ENCODE measurements around the gene SETBP1. TPM values are rescaled to one million over a fixed set of nuclear protein-coding genes. Genes with fewer than 3 reads are reported as not detected.

SETBP1 gene
- total RNA-seq, 1 experiment from 2014 or later, result 9.6 TPM

DNA sequence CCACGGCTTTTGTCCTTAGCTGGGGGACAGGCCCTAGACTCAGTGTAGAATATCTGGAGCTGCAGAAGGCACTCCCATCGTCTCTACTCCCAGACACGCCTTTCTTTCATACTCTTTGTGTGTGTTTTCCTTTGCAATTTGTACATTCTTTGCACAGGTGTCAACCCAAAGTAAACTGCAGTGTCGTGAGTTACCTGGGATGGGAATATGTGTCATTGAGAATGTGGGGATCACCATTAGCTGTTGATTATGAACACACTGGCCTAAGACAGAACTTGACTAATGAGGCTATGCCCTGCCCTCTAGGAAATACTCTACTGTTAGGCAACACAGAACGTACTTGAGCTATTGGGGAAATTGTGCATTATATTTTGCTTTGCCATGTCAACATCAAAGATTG lies 233.3 kb downstream of the SETBP1 start (continued):
- TF ChIP-seq HMGA2 (CRISPR knock-in tag; IDR thresholded peaks at IDR 0.05), result no peak
- no peak for TF ChIP-seq NFE2L1 (CRISPR knock-in tag; IDR thresholded peaks at IDR 0.05)
- TF ChIP-seq JUN (CRISPR knock-in tag; IDR thresholded peaks at IDR 0.05), result no peak
- TF ChIP-seq, protein P1, sequence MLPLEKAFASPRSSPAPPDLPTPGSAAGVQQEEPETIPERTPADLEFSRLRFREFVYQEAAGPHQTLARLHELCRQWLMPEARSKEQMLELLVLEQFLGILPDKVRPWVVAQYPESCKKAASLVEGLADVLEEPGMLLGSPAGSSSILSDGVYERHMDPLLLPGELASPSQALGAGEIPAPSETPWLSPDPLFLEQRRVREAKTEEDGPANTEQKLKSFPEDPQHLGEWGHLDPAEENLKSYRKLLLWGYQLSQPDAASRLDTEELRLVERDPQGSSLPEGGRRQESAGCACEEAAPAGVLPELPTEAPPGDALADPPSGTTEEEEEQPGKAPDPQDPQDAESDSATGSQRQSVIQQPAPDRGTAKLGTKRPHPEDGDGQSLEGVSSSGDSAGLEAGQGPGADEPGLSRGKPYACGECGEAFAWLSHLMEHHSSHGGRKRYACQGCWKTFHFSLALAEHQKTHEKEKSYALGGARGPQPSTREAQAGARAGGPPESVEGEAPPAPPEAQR (CRISPR knock-in tag; IDR thresholded peaks at IDR 0.05), result no peak
- TF ChIP-seq CBFB (CRISPR knock-in tag; IDR thresholded peaks at IDR 0.05; ENCODE audit: low read depth), result no peak
- TF ChIP-seq SOX15 (CRISPR knock-in tag; IDR thresholded peaks at IDR 0.05), result no peak
- TF ChIP-seq, protein P2, sequence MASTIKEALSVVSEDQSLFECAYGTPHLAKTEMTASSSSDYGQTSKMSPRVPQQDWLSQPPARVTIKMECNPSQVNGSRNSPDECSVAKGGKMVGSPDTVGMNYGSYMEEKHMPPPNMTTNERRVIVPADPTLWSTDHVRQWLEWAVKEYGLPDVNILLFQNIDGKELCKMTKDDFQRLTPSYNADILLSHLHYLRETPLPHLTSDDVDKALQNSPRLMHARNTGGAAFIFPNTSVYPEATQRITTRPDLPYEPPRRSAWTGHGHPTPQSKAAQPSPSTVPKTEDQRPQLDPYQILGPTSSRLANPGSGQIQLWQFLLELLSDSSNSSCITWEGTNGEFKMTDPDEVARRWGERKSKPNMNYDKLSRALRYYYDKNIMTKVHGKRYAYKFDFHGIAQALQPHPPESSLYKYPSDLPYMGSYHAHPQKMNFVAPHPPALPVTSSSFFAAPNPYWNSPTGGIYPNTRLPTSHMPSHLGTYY (CRISPR knock-in tag; IDR thresholded peaks at IDR 0.05), result no peak
- TF ChIP-seq FOXK1 (CRISPR knock-in tag; IDR thresholded peaks at IDR 0.05), result no peak
- TF ChIP-seq ZNF232 (CRISPR knock-in tag; IDR thresholded peaks at IDR 0.05), result no peak

DNA sequence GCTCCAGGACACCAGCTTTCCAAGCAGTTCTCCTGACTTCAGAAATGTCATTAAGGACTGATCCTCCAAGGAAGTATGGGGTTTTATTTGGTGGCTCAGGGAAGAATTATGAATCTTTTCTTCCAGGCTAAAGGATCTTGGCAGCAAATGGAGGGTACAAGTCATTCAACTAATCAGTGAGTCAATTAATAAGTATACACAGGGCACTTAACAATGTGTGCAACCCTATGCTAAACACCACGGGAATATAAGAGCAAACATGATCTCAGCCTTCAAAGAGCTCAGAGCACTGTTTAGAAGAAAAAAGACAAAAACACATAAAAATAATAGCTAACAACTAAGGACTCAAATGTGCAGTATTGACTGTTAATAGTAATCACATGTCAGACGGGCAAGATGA lies 234.5 kb downstream of the SETBP1 start:
- Mint-ChIP-seq H3K4me1 (0 out of 2 replicates have a peak, but pooled peaks cover 3% of the 10 kb centered on the region), H3K4me3 (no peak overlapping the region), H3K27me3 (ENCODE audit: low read depth) (no peaks in the 10 kb centered on the region), H3K9me3 (no peaks in the 10 kb centered on the region), H3K27ac (no peak overlapping the region), H3K36me3 (no peaks in the 10 kb centered on the region)
- TF ChIP-seq, protein P3, sequence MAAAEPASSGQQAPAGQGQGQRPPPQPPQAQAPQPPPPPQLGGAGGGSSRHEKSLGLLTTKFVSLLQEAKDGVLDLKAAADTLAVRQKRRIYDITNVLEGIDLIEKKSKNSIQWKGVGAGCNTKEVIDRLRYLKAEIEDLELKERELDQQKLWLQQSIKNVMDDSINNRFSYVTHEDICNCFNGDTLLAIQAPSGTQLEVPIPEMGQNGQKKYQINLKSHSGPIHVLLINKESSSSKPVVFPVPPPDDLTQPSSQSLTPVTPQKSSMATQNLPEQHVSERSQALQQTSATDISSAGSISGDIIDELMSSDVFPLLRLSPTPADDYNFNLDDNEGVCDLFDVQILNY (CRISPR knock-in tag; IDR thresholded peaks at IDR 0.05), result no peak
- TF ChIP-seq TEAD4 (CRISPR knock-in tag; IDR thresholded peaks at IDR 0.05) (no peak), MXD4 (CRISPR knock-in tag; IDR thresholded peaks at IDR 0.05; ENCODE audit: borderline replicate concordance) (no peak), TCF7 (CRISPR knock-in tag; IDR thresholded peaks at IDR 0.05; ENCODE audit: low read depth) (no peak), GABPB1 (CRISPR knock-in tag; IDR thresholded peaks at IDR 0.05) (no peak), ZNF423 (CRISPR knock-in tag; IDR thresholded peaks at IDR 0.05) (no peak), USF2 (CRISPR knock-in tag; IDR thresholded peaks at IDR 0.05) (no peak)
- CTCF ChIA-PET, result interaction anchor here (1.3 kb wide), 1 partner anchor 14 kb away, joined by 3 read pairs; no protein-coding TSS in a partner anchor
- ATAC-seq (no peak), DNase-seq (ENCODE audit: low spot score) (no peak)
- POLR2A ChIA-PET, result no interaction called here

GRCh38 chr18:44915661-44916060 lies 235.0 kb downstream of the SETBP1 start:
- no peak for TF ChIP-seq TEAD4 (CRISPR knock-in tag; IDR thresholded peaks at IDR 0.05)
- TF ChIP-seq ZBTB21 (CRISPR knock-in tag; IDR thresholded peaks at IDR 0.05; ENCODE audit: borderline replicate concordance), result no peak
- no peak for TF ChIP-seq SP1 (CRISPR knock-in tag; conservative IDR thresholded peaks at IDR 0.05)
- TF ChIP-seq TP53 (CRISPR knock-in tag; IDR thresholded peaks at IDR 0.05), result no peak
- no peak for TF ChIP-seq KAT7 (CRISPR knock-in tag; IDR thresholded peaks at IDR 0.05; ENCODE audit: borderline replicate concordance)
- no peak for TF ChIP-seq NFATC4 (CRISPR knock-in tag; IDR thresholded peaks at IDR 0.05)
- no peak for TF ChIP-seq SMAD4 (CRISPR knock-in tag; IDR thresholded peaks at IDR 0.05)
- TF ChIP-seq CREM (CRISPR knock-in tag; IDR thresholded peaks at IDR 0.05), result no peak
- no peak for TF ChIP-seq SOX15 (CRISPR knock-in tag; IDR thresholded peaks at IDR 0.05)
- TF ChIP-seq, protein P4, sequence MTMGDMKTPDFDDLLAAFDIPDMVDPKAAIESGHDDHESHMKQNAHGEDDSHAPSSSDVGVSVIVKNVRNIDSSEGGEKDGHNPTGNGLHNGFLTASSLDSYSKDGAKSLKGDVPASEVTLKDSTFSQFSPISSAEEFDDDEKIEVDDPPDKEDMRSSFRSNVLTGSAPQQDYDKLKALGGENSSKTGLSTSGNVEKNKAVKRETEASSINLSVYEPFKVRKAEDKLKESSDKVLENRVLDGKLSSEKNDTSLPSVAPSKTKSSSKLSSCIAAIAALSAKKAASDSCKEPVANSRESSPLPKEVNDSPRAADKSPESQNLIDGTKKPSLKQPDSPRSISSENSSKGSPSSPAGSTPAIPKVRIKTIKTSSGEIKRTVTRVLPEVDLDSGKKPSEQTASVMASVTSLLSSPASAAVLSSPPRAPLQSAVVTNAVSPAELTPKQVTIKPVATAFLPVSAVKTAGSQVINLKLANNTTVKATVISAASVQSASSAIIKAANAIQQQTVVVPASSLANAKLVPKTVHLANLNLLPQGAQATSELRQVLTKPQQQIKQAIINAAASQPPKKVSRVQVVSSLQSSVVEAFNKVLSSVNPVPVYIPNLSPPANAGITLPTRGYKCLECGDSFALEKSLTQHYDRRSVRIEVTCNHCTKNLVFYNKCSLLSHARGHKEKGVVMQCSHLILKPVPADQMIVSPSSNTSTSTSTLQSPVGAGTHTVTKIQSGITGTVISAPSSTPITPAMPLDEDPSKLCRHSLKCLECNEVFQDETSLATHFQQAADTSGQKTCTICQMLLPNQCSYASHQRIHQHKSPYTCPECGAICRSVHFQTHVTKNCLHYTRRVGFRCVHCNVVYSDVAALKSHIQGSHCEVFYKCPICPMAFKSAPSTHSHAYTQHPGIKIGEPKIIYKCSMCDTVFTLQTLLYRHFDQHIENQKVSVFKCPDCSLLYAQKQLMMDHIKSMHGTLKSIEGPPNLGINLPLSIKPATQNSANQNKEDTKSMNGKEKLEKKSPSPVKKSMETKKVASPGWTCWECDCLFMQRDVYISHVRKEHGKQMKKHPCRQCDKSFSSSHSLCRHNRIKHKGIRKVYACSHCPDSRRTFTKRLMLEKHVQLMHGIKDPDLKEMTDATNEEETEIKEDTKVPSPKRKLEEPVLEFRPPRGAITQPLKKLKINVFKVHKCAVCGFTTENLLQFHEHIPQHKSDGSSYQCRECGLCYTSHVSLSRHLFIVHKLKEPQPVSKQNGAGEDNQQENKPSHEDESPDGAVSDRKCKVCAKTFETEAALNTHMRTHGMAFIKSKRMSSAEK (CRISPR knock-in tag; IDR thresholded peaks at IDR 0.05; ENCODE audit: borderline replicate concordance), result no peak
- TF ChIP-seq ZNF281 (CRISPR knock-in tag; IDR thresholded peaks at IDR 0.05), result no peak
- ChIA-PET POLR2A (no interaction called here), CTCF (interaction anchor here (1.3 kb wide), 1 partner anchor 14 kb away, joined by 3 read pairs; no protein-coding TSS in a partner anchor)
- Mint-ChIP-seq H3K4me1 (0 out of 2 replicates have a peak, but pooled peaks cover 3% of the 10 kb centered on the region), H3K9me3 (no peaks in the 10 kb centered on the region), H3K36me3 (no peaks in the 10 kb centered on the region), H3K27ac (no peak overlapping the region), H3K27me3 (ENCODE audit: low read depth) (no peaks in the 10 kb centered on the region), H3K4me3 (no peak overlapping the region)
- ATAC-seq (no peak), DNase-seq (ENCODE audit: low spot score) (no peak)
